AG04450 (cell line): Measurements from ENCODE around the gene NTM. TPM values are rescaled to one million over a fixed set of nuclear protein-coding genes. Genes with fewer than 3 reads are reported as not detected.
A peak's percentile ranks its signal among the peaks of the same experiment; 100 is the strongest.

Source experiments
- CTCF ChIA-PET: fragments of 300-600, 350-600 bp; formaldehyde crosslinking; extraction: SDS; loops from one replicate; lab custom pipeline; 2022; ENCODE audit warnings: antibody characterized with exemption, inconsistent platforms; lab: Charles Lee
- POLR2A ChIA-PET: fragments of 350-600 bp; formaldehyde crosslinking; extraction: SDS; loops from one replicate; lab custom pipeline; 2021; ENCODE audit warnings: antibody characterized with exemption, inconsistent platforms; lab: Yijun Ruan, JAX
- DNase-seq: peaks from one replicate; pipeline ENCODE4 v3.0.0-alpha.2; 2011; ENCODE audit warnings: low read depth, low spot score
- H3K27ac ChIP-seq: one replicate; pipeline ENCODE4 v1.5.1; 2012; ENCODE audit warnings: low read depth, low read length, control low read depth
- H3K27me3 ChIP-seq: one replicate; pipeline ENCODE4 v1.6.0; 2012; ENCODE audit warnings: low read length; ENCODE audit not compliant: control insufficient read depth, insufficient read depth
- H3K4me3 ChIP-seq: 2 replicates; pipeline ENCODE4 v1.5.1; 2011; ENCODE audit warnings: mild to moderate bottlenecking, low read depth, low read length, control low read depth
- H3K9me3 ChIP-seq: 2 replicates; pipeline ENCODE4 v1.5.1; 2012; ENCODE audit warnings: low read length; ENCODE audit not compliant: control insufficient read depth, insufficient read depth
- polyA plus RNA-seq: library from polyadenylated mRNA; depleted of rRNA; stranded (reverse); fragments of >200 nt; gene quantifications from 2 replicates; pipeline ENCODE4 v1.2.3, GENCODE V29; 2011
- TF ChIP-seq, protein P1 (sequence below): IDR thresholded peaks from 2 replicates; pipeline ENCODE4 v1.5.1; 2011; ENCODE audit warnings: low read depth, low read length, control low read depth, inconsistent platforms

NTM gene
- polyA plus RNA-seq, 1 experiment: 26.9 TPM

GRCh38 chr11:131543389-131544025 lies 173.1 kb downstream of the NTM start:
- H3K27ac ChIP-seq: no peak overlapping the region
- POLR2A ChIA-PET: no interaction called here
- DNase-seq: no peak
- TF ChIP-seq, protein P1, sequence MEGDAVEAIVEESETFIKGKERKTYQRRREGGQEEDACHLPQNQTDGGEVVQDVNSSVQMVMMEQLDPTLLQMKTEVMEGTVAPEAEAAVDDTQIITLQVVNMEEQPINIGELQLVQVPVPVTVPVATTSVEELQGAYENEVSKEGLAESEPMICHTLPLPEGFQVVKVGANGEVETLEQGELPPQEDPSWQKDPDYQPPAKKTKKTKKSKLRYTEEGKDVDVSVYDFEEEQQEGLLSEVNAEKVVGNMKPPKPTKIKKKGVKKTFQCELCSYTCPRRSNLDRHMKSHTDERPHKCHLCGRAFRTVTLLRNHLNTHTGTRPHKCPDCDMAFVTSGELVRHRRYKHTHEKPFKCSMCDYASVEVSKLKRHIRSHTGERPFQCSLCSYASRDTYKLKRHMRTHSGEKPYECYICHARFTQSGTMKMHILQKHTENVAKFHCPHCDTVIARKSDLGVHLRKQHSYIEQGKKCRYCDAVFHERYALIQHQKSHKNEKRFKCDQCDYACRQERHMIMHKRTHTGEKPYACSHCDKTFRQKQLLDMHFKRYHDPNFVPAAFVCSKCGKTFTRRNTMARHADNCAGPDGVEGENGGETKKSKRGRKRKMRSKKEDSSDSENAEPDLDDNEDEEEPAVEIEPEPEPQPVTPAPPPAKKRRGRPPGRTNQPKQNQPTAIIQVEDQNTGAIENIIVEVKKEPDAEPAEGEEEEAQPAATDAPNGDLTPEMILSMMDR: no peak
- H3K4me3 ChIP-seq: no peak overlapping the region
- H3K27me3 ChIP-seq: peaks cover 2% of the 10 kb centered on the region
- CTCF ChIA-PET: no interaction called here
- no peaks in the 10 kb centered on the region for H3K9me3 ChIP-seq

DNA sequence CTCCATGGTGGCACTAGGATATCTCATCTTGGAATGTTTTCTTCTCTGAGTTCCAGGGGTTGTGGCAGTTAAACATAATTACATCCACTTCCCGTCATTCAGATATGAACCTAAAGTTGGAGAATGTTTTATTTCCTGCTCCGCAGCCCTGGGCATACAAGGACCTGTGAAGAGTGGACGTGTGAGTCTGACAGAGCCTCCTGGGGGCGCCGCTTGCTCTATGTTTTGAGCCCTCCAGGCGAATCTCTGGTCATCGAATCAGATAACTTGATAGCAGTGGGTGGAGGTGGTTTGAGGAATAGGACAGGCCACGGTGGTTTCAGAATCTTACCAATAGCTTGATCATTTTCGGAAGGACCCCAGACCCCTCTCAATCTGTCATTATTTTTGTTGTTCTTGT lies 174.2 kb downstream of the NTM start:
- Histone ChIP-seq H3K27me3 (peaks cover 2% of the 10 kb centered on the region), H3K9me3 (no peaks in the 10 kb centered on the region), H3K27ac (no peak overlapping the region), H3K4me3 (no peak overlapping the region)
- CTCF ChIA-PET: no interaction called here
- POLR2A ChIA-PET: no interaction called here
- DNase-seq: no peak
- TF ChIP-seq, protein P1: no peak

DNA sequence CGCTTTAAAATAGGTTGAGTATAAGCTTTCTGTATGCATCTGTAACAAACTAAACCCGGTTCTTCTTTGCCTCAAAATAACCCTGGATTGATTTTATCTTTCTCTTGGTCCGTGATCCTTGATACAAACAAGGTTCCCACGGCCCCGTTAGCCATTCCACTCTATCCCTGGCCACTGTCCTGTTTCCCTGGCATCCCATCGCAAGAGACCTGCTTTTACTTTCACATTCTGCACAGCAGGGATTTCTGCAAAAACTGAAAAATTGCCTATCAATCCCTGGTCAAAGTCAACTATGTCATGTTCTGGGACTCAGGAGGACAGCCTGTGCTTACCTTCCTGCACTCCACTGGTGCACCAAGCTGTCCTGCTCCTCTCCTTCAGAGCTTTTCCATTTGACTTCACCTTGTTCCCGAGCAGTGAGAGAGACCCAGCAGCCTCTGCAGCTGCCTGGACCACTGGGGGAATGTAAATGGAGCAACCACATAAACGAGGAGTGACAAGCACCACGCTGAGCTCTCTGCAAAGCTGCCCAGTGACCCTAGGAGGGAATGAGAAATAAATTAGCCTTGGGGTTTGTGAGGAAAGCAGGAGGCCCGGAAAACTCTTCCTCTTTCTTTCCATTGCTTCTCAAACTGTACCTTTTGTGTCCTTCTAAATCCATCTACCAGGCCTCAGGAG lies 175.9 kb downstream of the NTM start:
- ChIA-PET CTCF (no interaction called here), POLR2A (no interaction called here)
- TF ChIP-seq, protein P1: no peak
- Histone ChIP-seq H3K27me3 (peaks cover 2% of the 10 kb centered on the region), H3K27ac (no peak overlapping the region), H3K9me3 (no peaks in the 10 kb centered on the region), H3K4me3 (peak overlapping the region; percentile 37; the same call in 1 of the 2 replicates)
- no peak for DNase-seq

DNA sequence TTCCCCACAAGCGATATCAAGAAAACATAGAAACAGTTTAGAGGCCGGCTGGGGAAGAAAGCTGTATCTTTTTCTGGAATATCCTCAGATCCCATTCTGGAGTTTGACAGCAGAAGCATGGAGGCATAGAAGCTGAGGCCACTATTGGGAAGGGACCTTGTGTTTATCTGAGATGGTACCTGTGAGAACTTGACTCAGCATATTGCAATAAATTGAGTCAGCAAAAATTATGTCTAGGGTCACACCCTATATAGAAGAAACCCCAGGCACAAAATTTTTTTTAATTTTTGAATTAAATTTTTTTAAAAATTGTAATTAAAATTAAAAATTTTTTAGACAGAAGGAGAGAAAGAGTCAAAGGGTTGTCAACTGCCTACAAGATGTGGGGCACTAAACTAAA lies 178.7 kb downstream of the NTM start:
- H3K9me3 ChIP-seq: no peaks in the 10 kb centered on the region
- TF ChIP-seq, protein P1: no peak
- POLR2A ChIA-PET: no interaction called here
- H3K27ac ChIP-seq: no peak overlapping the region
- H3K27me3 ChIP-seq: peaks cover 2% of the 10 kb centered on the region
- H3K4me3 ChIP-seq: no peak overlapping the region
- DNase-seq: no peak
- CTCF ChIA-PET: interaction anchor here (1.6 kb wide), 1 partner anchor 31 kb away, joined by 3 read pairs; no protein-coding TSS in a partner anchor

- H3K27ac ChIP-seq: no peak overlapping the region
- peaks cover 2% of the 10 kb centered on the region for H3K27me3 ChIP-seq
- H3K4me3 ChIP-seq: no peak overlapping the region
- H3K9me3 ChIP-seq: no peaks in the 10 kb centered on the region
- no peak for DNase-seq
- TF ChIP-seq, protein P1: no peak
- ChIA-PET CTCF (interaction anchor here (1.6 kb wide), 1 partner anchor 30 kb away, joined by 3 read pairs; no protein-coding TSS in a partner anchor), POLR2A (no interaction called here)
Measured at GRCh38 chr11:131549770-131550169, 179.4 kb downstream of the NTM start.
